GM19035 (cell line): ENCODE results near the gene CLDN14.

ENCODE experiments used
- ATAC-seq: cut with Tn5 transposase; IDR thresholded peaks from one replicate; pipeline ENCODE4 v1.9.1; 2021; ENCODE audit not compliant: unreplicated experiment

The CLDN14 gene

DNA sequence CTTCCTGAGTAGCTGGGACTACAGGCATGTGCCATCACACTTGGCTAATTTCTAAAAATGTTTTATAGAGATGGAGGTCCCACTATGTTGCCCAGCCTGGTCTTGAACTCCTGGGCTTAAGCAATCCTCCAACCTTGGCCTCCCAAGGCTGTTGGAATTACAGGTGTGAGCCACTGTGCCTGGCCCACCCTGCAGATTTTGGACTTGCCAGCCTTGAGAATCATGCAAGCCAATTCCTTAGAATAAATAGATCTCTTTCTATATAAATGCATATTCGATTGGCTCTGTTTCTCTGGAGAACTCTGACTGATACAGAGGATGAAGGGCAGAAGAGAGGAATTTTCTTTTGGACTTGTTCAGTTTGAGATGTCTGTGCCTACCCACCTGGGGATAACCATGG, 6.7 kb downstream of the CLDN14 start:
- ATAC-seq, result no peak

DNA sequence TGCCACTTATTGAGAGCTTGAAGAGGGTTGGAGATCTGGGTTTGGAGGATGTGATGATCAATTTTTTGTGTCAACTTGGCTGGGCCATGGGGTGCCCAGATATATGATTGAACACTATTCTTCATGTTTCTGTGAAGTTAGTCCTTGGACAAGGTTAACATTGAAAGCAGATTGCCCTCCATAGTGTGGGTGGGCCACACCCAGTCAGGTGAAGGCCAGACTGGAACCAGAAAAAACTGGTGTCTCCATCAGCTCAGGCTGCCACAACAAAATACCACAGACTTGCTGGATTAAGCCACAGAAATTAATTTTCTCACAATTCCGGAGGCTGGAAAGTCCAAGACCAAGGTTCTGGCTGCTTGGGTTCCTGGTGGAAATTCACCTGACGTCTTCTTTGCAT, 7.5 kb downstream of the CLDN14 start:
- ATAC-seq, result no peak

DNA sequence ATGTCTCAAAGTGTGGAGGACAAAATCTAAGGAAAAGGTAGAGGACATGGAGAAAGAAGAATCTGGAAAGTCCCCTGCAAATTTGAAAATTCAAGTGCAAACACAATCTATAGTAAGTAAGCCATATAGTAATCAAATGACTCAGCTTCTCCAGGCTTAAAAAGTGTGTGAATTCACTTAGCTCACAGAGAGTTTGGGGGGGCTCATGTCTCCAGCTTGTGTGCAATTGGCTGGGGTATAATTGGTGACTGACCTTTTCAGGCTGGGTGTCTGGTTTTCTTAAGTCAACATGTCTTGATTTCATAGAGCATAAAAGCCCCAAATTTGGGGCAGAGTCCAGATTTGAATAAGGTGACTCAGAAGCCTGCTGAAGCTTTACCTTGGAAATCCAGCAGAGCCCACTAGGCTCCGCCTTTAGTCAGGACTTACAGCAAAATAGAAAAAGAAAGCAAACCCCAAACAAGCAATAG, 8.6 kb downstream of the CLDN14 start:
- no peak for ATAC-seq

DNA sequence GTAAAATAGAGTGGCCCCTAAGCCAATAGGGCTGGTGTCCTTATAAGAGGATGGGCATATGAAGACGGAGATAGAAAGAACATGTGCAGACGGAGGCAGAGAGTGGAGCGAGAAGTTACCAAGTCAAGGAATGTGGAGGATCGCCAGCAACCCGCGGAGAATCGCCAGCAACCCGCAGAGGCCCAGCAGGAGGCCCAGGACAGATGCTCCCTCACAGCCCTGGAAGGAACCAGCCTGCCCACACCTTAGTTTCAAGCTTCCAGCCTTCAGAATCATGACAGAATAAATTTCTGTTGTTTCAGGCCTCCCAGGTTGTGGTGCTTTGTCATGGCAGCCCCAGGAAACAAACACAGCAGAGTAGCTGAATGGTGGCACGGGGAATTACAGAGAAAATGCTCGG, 9.6 kb downstream of the CLDN14 start:
- ATAC-seq, result no peak

DNA sequence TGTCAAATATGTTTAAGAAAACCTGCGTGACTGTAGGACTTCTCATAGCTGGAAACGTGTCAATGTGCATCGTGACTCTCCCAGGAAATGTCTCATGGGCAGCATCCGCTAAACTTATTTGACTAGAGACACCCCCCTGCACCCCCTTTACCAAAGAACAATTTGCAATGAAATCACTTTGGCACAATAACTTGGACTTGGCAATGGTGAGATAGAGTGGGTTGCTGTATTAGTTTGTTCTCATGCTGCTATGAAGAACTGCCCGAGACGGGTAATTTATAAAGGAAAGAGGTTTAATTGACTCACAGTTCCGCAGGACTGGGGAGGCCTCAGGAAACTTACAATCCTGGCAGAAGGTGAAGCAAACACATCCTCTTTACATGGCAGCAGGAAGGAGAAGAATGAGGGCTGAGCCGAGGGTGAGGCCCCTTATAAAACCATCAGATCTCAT, 13.8 kb downstream of the CLDN14 start:
- ATAC-seq, result no peak

DNA sequence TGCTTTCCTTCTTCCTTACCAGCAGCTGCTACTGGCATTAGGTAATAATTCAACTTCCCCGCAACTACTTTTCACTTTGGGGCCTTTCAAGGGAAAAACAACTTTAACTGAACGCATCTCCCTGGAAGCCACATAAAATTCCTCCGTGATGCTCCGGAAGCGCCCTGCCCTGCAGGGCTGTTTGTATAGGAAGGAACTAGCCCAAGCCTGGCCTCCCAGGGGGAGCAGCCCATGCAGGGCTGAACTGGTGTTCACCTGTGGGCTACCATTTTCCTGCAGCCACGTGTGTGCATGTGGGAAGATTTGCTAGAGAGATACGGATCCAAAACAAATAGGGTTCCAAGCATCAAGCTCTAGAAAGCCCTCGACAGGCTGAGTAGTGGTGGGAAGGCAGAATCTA, 14.4 kb downstream of the CLDN14 start:
- ATAC-seq, result no peak

DNA sequence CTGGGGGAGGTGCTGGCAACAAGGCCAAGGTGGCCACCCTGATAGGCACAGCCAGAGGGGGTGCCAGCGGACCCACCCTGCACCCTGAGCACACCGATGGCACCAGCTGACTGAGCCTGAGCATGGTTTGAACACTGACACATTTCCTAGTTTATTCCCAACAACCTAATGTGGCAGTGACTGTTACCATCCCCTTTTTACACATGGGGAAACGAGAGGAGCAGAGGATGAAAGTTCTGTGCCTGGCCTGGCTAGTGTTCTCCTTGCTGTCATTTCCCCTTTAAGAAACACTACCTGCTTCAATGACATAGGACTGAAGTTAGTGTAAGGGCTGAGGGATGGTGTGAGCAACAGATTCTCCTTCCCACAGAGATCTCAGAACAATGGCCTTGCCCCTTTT, 15.3 kb downstream of the CLDN14 start:
- no peak for ATAC-seq

DNA sequence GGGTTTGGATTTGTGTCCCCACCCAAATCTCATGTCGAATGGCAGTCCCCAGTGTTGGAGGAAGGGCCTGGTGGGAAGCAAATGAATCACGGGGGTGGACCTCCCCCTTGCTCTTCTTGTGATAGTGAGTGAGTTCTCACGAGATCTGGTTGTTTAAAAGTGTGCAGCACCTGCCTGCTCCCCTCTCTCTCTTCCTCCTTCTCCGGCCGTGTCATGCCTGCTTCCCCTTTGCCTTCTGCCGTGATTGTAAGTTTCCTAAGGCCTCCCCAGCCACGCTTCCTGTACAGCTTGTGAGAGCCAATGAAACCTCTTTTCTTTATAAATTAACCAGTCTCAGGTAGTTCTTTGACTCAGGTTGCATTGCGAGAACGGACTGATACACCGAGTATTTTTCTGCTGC, 15.9 kb downstream of the CLDN14 start:
- no peak for ATAC-seq

DNA sequence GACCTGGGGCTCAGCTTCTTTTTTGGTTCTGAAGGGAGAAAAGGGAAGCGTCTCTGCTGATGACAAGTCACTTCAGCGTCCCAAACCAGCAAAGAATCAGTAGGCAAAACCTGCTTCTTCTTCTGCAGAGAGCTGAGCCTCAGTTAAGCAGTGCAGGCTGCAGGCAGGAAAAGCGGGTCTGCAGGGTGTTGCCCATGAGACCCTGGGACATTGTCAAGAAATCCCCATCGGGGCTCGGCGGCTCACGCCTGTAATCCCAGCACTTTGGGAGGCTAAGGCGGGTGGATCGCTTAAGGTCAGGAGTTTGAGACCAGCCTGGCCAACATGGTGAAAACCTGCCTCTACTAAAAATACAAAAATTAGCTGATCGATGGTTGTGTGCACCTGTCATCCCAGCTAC, 16.7 kb downstream of the CLDN14 start:
- no peak for ATAC-seq

DNA sequence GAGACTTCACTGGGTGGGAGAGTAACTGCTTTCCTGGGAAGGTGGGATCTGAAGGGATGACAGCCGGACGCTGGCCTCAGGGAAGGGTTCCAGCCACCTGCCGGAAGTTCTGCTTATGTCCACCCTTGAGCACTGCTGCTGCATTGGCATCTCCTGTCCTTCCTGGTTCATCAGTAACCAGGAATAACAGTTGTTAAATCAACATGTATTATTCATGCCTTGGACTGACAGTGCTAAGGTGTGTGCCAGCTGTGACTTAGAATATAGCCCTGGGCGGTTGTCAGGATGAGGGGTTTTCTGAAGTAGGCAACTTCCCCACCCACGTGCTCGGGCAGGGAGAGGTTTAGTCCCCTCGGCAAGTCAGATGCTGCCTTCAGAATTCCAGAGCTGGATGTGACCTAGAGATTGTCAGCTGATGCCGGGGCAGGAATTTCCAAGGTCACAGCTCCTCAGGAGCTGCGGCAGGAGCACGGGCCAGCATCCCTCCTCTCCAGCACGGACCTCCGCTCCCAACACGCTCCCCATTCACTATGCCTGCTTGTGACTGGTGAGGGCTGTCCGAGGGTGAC, 17.9 kb downstream of the CLDN14 start:
- no peak for ATAC-seq

DNA sequence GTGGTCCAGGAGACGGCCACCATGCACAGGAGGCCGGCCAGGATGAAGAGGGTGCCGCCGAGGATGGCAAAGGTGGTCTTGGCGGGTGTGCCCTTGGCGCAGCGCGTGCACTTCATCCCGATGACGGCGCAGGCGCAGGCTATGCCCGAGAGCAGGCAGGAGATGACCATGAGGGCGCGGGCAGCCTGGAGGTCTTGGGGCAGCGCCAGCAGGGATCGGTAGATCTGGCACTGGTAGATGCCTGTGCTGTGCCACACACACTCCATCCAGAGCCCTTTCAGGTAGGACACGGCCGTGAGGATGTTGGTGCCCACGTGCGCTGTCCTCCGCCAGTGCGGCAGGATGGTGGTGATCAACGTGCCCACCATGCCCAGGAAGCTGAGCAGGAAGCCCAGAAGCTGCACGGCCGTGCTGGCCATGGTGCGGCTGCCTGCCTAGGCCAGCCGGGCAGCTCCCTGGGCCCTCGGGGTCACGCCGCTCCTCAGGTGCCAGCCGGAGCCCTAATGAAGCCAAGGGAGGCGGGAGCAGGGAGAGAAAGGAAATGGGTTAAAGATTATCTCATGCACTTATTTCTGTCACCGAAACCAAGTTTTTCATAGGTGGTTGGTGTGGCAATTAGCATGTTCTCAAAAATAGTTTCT, 18.5 kb downstream of the CLDN14 start:
- no peak for ATAC-seq

DNA sequence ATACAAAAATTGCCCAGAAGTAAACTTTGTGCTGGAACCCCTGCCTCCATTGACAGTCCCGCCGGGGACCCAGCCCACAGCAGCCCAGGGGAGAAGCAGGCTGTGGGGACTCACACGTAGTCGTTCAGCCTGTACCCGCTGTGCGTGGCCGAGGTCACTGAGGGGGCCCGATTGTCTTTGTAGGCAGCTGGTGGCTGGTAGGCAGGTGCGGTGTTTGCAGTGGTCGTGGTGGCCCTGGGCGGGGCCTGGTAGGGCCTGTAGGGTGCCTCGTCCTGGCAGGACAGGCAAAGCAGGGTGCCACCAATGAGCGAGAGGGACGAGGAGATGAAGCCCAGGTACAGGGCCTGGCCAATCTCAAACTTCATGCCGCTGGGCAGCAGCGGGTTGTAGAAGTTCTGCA, 19.1 kb downstream of the CLDN14 start:
- no peak for ATAC-seq

DNA sequence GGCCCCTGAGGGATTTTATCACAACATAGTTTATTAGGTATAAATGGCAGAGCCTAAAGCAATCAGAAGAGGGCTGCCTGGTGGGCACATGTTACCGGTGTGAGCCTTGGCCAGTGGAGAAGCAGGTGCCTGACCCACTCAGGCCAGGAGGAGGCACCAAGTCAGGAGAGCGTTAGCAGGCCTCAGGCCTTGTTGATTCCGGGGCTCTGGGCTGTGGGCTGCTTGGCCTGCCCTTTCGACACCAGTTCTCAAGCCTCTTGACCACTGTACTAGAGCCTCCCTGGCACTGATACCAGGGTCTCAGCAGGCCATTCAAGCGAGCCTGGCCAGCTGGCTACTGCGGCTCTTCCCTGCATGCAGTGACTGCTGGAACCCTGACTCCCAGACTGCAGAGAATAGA, 20.8 kb downstream of the CLDN14 start:
- no peak for ATAC-seq

DNA sequence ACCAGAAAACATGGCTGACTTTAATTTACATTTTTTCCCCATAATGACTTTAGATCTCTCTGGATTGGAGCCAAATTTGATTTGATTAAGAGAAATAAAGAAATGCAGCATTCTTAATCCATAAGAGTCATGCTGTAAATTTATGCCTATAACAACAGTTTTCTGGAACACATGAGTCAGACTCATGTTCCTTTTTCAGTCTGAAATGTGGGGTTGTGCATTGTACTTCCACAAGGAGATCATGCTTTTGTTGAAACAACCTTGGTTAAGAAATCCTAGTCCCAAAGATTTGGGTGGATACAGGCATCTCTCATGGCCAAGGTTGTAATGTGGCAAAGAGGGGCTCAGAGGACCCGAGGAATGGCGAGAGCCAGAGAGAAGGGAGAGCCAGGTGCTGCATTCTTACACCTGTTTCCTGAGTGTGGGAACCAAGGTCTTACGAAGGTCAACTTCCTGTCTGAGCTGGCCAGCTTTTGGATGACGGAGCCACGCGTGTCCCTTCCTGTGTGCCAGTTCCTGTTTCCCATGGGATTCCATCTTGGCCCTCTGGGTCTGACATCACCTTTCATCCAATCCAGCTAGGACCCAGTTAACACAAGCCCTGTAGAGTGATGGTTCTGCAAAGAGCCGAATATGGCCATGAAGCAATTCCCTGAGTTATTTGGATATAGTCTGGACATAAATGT, 23.1 kb downstream of the CLDN14 start:
- no peak for ATAC-seq

DNA sequence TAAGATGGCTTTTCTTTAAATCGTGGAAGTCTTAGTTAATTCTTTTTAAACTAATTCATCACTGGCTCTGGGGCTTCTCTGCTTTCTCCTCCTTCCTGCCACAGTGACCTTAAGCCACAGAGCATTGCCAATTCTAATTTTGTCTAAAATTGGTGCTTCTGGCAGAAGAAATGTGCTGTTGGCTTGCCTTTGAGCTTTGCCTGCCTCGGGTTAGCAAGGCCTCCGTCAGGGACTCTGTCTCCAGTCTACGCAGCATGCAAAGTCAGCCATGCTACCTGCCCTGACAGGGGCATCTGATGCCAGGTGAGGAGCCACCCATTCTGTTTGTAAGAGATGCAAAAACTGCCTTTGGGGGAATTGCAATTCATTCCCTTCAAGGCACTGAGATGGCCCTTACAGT, 25.2 kb downstream of the CLDN14 start:
- no peak for ATAC-seq

DNA sequence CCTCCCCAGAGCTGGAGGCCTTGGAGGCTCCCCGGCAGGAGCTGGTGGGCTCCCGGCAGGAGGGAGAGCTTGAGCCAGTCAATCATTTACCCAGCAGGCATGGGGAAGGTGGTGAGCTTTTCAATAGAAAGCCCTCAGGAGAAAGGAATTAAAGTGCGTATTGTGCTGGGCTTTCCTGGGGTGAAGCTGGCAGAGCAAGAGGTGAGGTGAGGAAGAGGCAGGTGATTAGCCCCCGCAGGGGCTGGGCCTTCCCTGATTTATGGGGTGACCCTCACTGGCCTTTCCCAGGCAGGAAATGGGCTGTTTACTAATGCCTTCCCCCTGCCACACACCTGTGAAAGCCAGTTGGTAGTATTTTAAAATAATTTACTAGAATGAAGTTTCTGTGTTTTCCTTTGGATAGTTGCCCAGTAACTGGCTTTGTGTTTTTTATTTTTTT, 25.8 kb downstream of the CLDN14 start:
- no peak for ATAC-seq

DNA sequence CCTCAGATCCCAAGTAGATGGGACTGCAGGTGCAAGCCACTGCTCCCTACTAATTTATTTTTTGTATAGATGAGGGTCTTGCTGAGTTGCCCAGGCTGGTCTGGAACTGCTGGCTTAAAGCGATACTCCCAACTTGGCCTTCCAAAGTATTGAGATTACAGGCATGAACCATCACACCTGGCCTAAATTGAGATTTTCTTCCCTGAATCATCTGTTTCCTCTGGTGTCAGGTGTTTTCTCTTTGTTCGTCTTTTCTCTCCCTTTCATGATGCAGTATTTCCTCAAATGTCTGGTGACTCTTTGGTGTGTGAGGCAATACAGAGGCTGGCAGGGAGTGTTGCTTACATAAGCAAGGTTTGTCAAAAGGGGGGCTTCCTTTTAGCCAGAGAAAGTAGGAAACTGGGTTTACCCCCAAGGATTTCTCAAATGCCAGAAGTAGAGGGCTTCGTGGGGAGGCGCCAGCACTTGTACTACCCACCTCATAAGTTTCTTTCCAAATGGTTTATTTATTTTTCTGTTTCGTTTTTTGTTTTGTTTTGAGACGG, 27.6 kb downstream of the CLDN14 start:
- no peak for ATAC-seq

DNA sequence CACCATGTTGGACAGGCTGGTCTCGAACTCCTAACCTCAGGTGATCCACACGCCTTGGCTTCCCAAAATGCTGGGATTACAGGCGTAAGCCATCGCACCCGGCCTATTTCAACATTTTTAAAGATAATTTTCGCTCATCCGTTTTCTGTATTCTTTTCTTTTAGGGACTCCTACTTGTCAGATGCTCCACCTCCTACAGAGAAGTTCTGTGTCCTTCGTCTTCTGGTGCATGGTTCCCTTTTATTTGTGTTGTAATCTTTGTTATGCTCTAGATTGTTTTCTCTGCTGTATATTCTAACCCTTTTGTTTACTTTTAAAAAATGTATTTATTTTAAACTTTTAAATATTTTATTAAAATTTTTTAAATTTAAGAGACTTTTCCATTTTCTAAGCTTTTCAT, 28.4 kb downstream of the CLDN14 start:
- ATAC-seq, result no peak

DNA sequence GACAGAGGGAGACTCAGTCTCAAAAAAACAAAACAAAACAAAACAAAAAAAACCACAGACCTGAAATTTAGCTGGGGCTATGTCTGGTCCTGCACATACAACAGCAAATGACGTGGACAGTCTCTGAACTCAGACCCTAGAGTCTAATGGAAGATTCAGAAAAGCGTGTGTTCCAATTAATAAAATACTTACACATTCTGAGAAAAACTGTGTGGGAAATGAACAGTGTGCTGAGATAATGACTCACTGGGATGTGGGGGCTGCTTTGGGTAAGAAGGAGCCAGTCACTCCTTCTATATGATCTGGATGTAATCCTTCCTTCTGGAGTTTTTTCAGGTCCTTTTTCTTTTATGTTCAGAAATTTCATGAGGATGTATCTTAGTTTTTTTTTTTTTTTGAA, 29.4 kb downstream of the CLDN14 start:
- ATAC-seq, result no peak

DNA sequence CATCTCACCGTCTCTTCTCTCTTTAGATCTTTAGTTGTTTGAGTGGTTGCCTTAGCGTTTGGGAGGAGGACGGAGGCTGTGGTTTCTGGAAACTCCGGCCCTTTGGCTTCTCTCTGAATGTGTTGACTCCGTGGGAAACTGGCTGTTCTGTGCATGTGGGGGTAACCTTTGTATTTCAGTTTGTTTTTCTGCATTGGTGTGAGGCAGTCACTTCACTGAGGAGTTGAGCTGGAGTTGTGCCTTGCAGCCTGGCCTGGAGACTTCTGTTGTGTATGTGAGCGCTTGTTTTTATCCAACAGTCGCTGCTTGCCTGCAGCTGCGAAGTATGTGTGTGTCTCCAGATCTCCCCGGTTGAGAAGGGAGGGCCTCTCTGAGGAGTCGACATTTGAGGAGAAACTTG, 33.6 kb downstream of the CLDN14 start:
- ATAC-seq, result no peak

DNA sequence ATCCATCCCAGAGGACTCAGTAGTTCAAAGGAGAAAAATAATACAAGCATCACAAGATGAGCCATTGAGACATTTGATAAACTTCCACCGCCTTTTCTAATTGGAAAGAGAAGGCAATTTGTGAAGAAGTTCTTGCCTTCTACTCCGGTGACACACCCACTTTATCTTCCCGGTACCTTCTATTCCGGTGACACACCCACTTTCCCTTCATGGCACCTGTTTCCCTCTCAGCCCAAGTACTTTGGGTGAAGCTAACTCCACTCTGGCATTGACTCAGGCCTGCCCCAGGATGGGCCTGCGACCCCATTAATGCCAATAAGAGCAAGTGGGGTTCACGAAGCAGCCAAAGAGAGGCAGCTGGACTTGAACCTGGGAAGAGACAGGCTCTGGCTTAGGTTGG, 38.2 kb downstream of the CLDN14 start:
- ATAC-seq, result no peak

DNA sequence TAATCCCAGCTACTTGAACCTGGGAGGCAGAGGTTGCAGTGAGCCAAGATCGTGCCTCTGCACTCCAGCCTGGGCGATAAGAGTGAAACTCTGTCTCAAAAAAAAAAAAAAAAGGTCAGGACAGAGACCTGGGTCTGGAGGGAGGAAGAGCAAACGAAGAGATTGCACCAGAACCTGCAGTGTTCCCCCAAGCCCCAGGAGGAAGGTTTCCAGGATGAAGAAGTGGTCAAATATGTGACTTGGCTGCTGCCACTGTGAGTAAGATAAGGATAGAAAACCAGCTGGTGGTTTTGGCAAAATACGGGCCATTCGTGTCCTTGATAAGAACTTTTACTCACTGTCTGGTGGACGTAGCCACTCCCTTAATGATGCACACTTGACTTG, 42.2 kb downstream of the CLDN14 start:
- ATAC-seq, result no peak
